Ishikawa (cell line): ENCODE results near the gene DIP2C.

Experiments used
- EP300 ChIP-seq: IDR thresholded peaks from 2 replicates; pipeline ENCODE4 v1.6.1; 2012; ENCODE audit warnings: borderline replicate concordance
- FOXM1 ChIP-seq: IDR thresholded peaks from 2 replicates; pipeline ENCODE4 v1.6.1; 2012; ENCODE audit warnings: low read depth, borderline replicate concordance
- REST ChIP-seq: IDR thresholded peaks from 2 replicates; pipeline ENCODE4 v1.6.1; 2012; ENCODE audit warnings: low read depth, mild to moderate bottlenecking
- TAF1 ChIP-seq: IDR thresholded peaks from 2 replicates; pipeline ENCODE4 v1.6.1; 2012; ENCODE audit warnings: low read depth, mild to moderate bottlenecking
- TEAD4 ChIP-seq: IDR thresholded peaks from 2 replicates; pipeline ENCODE4 v1.6.1; 2012
- YY1 ChIP-seq: IDR thresholded peaks from 2 replicates; pipeline ENCODE4 v1.6.1; 2012; ENCODE audit warnings: low read depth

DNA sequence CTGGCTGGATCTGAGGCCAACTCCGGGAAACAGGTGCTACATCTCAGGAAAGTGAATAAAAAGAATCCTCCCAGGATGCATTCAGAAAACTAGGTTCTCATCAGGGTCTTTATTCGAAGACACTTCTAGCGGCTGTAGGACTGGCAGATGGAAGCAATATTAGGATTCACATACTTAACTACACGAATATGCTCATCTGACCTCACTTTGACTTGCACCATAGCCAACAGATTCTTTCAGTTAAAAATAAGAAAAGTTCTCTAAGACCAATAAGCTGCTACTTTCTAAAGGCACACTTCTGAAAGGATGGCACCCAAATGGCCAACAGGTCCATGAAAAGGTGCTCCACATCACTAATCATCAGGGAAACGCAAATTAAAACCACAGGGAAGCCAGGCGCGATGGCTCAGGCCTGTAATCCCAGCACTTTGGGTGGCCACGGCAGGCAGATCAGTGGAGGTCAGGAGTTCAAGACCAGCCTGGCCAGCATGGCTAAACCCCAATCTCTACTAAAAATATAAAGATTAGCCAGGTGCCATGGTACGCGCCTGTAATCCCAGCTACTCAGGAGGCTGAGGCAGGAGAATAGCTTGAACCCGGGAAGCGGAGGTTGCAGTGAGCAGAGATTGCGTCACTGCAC is 296.2 kb downstream of the DIP2C start:
- TF ChIP-seq EP300 = no peak
- no peak for TF ChIP-seq TAF1
- no peak for TF ChIP-seq REST
- TF ChIP-seq YY1 = no peak
- no peak for TF ChIP-seq TEAD4
- TF ChIP-seq FOXM1 = no peak
